ENCODE measurements around the gene ADGRG2.

GRCh38 chrX:19129694-19130093 is 7.4 kb upstream of the ADGRG2 start:
- TF ChIP-seq FOXO4 (CRISPR knock-in tag; IDR thresholded peaks at IDR 0.05) (no peak), NFATC3 (IDR thresholded peaks at IDR 0.05) (no peak), ZNF830 (CRISPR knock-in tag; IDR thresholded peaks at IDR 0.05) (no peak), NR3C1 (CRISPR knock-in tag; IDR thresholded peaks at IDR 0.05) (no peak), TBL1XR1 (IDR thresholded peaks at IDR 0.05; ENCODE audit: low read length in 2 of 2) (no peak), SMAD4 (CRISPR knock-in tag; conservative IDR thresholded peaks at IDR 0.05) (no peak), FOSL1 (tag; conservative IDR thresholded peaks at IDR 0.05) (no peak), EZH2 (IDR thresholded peaks at IDR 0.05; ENCODE audit: borderline replicate concordance, low read depth, low read length) (no peak)
- TF ChIP-seq, protein P1, sequence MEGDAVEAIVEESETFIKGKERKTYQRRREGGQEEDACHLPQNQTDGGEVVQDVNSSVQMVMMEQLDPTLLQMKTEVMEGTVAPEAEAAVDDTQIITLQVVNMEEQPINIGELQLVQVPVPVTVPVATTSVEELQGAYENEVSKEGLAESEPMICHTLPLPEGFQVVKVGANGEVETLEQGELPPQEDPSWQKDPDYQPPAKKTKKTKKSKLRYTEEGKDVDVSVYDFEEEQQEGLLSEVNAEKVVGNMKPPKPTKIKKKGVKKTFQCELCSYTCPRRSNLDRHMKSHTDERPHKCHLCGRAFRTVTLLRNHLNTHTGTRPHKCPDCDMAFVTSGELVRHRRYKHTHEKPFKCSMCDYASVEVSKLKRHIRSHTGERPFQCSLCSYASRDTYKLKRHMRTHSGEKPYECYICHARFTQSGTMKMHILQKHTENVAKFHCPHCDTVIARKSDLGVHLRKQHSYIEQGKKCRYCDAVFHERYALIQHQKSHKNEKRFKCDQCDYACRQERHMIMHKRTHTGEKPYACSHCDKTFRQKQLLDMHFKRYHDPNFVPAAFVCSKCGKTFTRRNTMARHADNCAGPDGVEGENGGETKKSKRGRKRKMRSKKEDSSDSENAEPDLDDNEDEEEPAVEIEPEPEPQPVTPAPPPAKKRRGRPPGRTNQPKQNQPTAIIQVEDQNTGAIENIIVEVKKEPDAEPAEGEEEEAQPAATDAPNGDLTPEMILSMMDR (IDR thresholded peaks at IDR 0.05 in 2 of 3, conservative IDR thresholded peaks at IDR 0.05 in 1 of 3; ENCODE audit: insufficient read depth in 2 of 3, low read depth in 1 of 3, low read length in 3 of 3), result no peak

All from K562 (cell line).